ENCODE measurements around the gene NLRP3.
"Not testable (repeated sequence)": the region's sequence is repeated elsewhere in the genome, so short reads cannot be mapped to it uniquely, and the experiment has no call there.

- not testable (repeated sequence) for TF ChIP-seq EZH2 (IDR thresholded peaks at IDR 0.05; ENCODE audit: borderline replicate concordance, low read length); CTCF (conservative IDR thresholded peaks at IDR 0.05 in 1 of 2, IDR thresholded peaks at IDR 0.05 in 1 of 2; ENCODE audit: extremely low read depth in 1 of 2, insufficient read depth in 1 of 2, low read depth in 1 of 2, low read length in 2 of 2)
These were observed 49.6 kb upstream of the NLRP3 start for GRCh38 chr1:247366345-247366744.
